HG02943 (cell line): ENCODE measurements around the gene OR56A4.

Experiments
- ATAC-seq: cut with Tn5 transposase; IDR thresholded peaks from one replicate; pipeline ENCODE4 v1.9.1; 2021; ENCODE audit warnings: mild to moderate bottlenecking, low read depth, moderate library complexity; ENCODE audit not compliant: unreplicated experiment

OR56A4 gene

GRCh38 chr11:6006846-6007245, at the start of gene OR56A4:
Gene OR56A4, minus strand, starts transcription at chr11:6006946. Its CDS starts 3,954 bp downstream, at chr11:6002992.
- ATAC-seq = no peak

GRCh38 chr11:6055569-6055968, 48.8 kb upstream of the OR56A4 start:
- ATAC-seq = no peak

- no peak for ATAC-seq
These were observed 45.6 kb upstream of the OR56A4 start for GRCh38 chr11:6052374-6052773.

GRCh38 chr11:6040874-6041273, 34.1 kb upstream of the OR56A4 start:
- ATAC-seq = no peak

- no peak for ATAC-seq
These were observed 24.1 kb upstream of the OR56A4 start, which contains the start of gene OR56A1 for GRCh38 chr11:6030708-6031405. Gene OR56A1, minus strand, starts transcription at chr11:6030758. Its CDS starts 3,066 bp downstream, at chr11:6027692.

GRCh38 chr11:6027501-6027900, 20.8 kb upstream of the OR56A4 start:
- no peak for ATAC-seq

- no peak for ATAC-seq
These were observed 18.3 kb upstream of the OR56A4 start for GRCh38 chr11:6025056-6025455.

GRCh38 chr11:6022956-6023355, 16.2 kb upstream of the OR56A4 start:
- peak; percentile 69 for ATAC-seq

GRCh38 chr11:6013042-6013441, 6.3 kb upstream of the OR56A4 start:
- ATAC-seq = no peak

- no peak for ATAC-seq
These were observed 5.4 kb upstream of the OR56A4 start for GRCh38 chr11:6012035-6012668.

GRCh38 chr11:6006395-6006794, 351 bp downstream of the OR56A4 start:
- no peak for ATAC-seq

- no peak for ATAC-seq
These were observed 4.5 kb downstream of the OR56A4 start for GRCh38 chr11:6002202-6002699.

GRCh38 chr11:5994791-5995190, 12.0 kb downstream of the OR56A4 start:
- ATAC-seq = no peak

- no peak for ATAC-seq
These were observed 14.0 kb downstream of the OR56A4 start for GRCh38 chr11:5992604-5993251.

- no peak for ATAC-seq
These were observed 14.6 kb downstream of the OR56A4 start for GRCh38 chr11:5992150-5992549.

- ATAC-seq = no peak
These were observed 17.5 kb downstream of the OR56A4 start for GRCh38 chr11:5989203-5989602.

GRCh38 chr11:5986885-5987284, 19.9 kb downstream of the OR56A4 start, which contains the start of gene OR52L1:
Gene OR52L1, minus strand, starts transcription at chr11:5986985. Its CDS starts 55 bp downstream, at chr11:5986930.
- no peak for ATAC-seq

GRCh38 chr11:5983443-5983842, 23.3 kb downstream of the OR56A4 start:
- no peak for ATAC-seq

GRCh38 chr11:5973530-5973929, 33.2 kb downstream of the OR56A4 start:
- no peak for ATAC-seq

- ATAC-seq = no peak
These were observed 38.4 kb downstream of the OR56A4 start, which contains the start of gene OR56A5 for GRCh38 chr11:5968394-5968793. Gene OR56A5, minus strand, starts transcription at chr11:5968494. Its CDS starts 0 bp downstream, at chr11:5968494.

GRCh38 chr11:5967708-5968107, 39.0 kb downstream of the OR56A4 start:
- no peak for ATAC-seq
